Parathyroid adenoma (tissue), 2 donors: ENCODE results near the gene ALK.

Experiments
- H2AFZ ChIP-seq: fragments of 300-600 bp; sonication (generic); one replicate; pipeline ENCODE4 v1.7.0; 2017; ENCODE audit warnings: antibody characterized with exemption, mild to moderate bottlenecking
- H3K27ac ChIP-seq: fragments of 300-600 bp; sonication (generic); one replicate; pipeline ENCODE4 v1.7.0; 2017
- H3K27me3 ChIP-seq: fragments of 300-600 bp; sonication (generic); one replicate; pipeline ENCODE4 v1.7.0; 2017; ENCODE audit warnings: low read length; ENCODE audit not compliant: control insufficient read depth, insufficient read depth
- H3K36me3 ChIP-seq: fragments of 300-600 bp; sonication (generic); one replicate; pipeline ENCODE4 v1.7.0; 2017; ENCODE audit warnings: low read length; ENCODE audit not compliant: control insufficient read depth, insufficient read depth
- H3K4me1 ChIP-seq: fragments of 300-600 bp; sonication (generic); one replicate; pipeline ENCODE4 v1.7.0; 2017; ENCODE audit warnings: control low read depth
- H3K4me2 ChIP-seq: fragments of 300-600 bp; sonication (generic); one replicate; pipeline ENCODE4 v1.7.0; 2017; ENCODE audit warnings: low read length
- H3K4me3 ChIP-seq: fragments of 300-600 bp; sonication (generic); one replicate; pipeline ENCODE4 v1.7.0; 2017; ENCODE audit warnings: low read depth, low read length
- H3K79me2 ChIP-seq: fragments of 300-600 bp; sonication (generic); one replicate; pipeline ENCODE4 v1.7.0; 2017; ENCODE audit warnings: control low read depth
- H3K9ac ChIP-seq: fragments of 300-600 bp; sonication (generic); one replicate; pipeline ENCODE4 v1.7.0; 2017; ENCODE audit warnings: mild to moderate bottlenecking
- H3K9me3 ChIP-seq: fragments of 300-600 bp; sonication (generic); one replicate; pipeline ENCODE4 v1.7.0; 2017; ENCODE audit warnings: low read length; ENCODE audit not compliant: control insufficient read depth
- TF ChIP-seq, protein P1 (sequence below): fragments of 300-600 bp; sonication (generic); IDR thresholded peaks from one replicate; pipeline ENCODE4 v1.7.0; 2017; ENCODE audit warnings: antibody characterized with exemption, mild to moderate bottlenecking
- donor health status: primary hyperparathyroidism.

The ALK gene

DNA sequence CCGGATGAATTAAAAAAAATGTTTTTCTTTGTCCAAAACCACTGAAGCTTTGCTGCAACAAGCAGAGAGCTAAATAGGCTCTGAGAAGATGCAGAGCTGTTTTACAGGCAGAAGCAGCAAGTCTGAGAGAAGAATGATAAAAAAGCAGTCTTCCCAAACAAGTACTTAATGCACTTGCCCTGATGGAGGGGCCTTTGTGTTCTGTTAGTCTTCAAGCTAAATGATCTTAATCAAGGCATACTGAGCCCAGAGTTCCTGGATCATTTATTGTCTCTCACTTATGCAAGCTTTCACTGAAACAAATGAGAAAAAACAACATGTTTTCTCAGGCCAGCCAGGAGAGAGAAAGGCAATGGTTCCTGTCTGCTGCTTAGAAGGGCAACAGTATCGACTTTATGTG is 653.7 kb downstream of the ALK start:
- no peak overlapping the region for H3K9ac ChIP-seq
- no peaks in the 10 kb centered on the region for H3K4me1 ChIP-seq
- H3K9me3 ChIP-seq: no peaks in the 10 kb centered on the region
- H3K79me2 ChIP-seq: no peaks in the 10 kb centered on the region
- no peak overlapping the region for H3K4me3 ChIP-seq
- TF ChIP-seq, protein P1, sequence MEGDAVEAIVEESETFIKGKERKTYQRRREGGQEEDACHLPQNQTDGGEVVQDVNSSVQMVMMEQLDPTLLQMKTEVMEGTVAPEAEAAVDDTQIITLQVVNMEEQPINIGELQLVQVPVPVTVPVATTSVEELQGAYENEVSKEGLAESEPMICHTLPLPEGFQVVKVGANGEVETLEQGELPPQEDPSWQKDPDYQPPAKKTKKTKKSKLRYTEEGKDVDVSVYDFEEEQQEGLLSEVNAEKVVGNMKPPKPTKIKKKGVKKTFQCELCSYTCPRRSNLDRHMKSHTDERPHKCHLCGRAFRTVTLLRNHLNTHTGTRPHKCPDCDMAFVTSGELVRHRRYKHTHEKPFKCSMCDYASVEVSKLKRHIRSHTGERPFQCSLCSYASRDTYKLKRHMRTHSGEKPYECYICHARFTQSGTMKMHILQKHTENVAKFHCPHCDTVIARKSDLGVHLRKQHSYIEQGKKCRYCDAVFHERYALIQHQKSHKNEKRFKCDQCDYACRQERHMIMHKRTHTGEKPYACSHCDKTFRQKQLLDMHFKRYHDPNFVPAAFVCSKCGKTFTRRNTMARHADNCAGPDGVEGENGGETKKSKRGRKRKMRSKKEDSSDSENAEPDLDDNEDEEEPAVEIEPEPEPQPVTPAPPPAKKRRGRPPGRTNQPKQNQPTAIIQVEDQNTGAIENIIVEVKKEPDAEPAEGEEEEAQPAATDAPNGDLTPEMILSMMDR: no peak
- H3K36me3 ChIP-seq: no peaks in the 10 kb centered on the region
- H3K27me3 ChIP-seq: no peaks in the 10 kb centered on the region
- H2AFZ ChIP-seq: no peak overlapping the region
- H3K27ac ChIP-seq: no peak overlapping the region
- no peak overlapping the region for H3K4me2 ChIP-seq

DNA sequence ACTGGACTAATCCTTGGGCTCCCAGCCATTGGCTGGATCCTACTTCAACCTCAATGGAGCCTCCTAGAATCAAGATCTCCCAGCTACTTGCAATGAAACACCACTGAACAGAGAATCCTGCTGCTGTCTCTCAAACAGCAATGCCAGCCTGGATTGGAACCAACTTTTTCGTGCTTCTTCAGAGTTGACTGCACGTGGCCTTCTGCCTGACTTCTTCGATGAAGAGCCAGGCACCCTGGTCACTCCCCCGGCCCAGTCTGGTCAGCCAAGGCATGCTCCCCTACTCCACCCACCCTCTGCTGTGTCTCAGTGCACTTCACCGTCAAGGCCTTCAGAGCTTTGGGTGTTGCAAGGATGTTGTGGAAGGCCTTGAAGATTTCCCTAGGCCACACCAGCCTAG is 657.5 kb downstream of the ALK start:
- H3K79me2 ChIP-seq: no peaks in the 10 kb centered on the region
- no peak overlapping the region for H3K4me2 ChIP-seq

DNA sequence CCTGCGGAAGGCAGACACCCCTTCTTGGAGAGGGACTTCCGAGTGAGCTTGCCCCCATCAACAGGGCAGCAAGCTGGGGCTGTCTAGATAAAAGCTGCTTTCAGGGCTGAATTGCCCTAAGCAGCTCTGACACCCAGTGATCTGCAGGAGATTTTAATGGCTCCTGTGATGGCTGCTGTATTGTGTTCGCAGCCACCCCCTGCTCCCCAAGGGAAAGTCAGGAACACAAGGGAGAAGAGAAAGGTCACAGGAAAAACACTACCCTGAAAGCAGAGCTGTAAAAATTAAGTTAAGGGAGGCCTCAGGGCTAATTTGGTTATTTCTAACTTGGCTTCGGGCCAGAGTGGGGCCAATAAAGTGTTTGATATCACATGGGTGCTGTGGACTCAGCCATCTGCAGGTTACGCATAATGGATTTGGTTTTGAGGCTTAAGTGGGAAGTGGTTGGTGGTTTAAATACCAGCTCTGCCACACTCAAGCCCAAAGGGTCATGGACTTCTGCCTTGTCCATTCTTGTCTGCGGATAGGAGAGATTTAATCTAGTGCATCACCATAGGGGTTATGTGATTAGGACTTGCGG is 658.6 kb downstream of the ALK start:
- no peak overlapping the region for H3K4me2 ChIP-seq
- no peak overlapping the region for H3K4me3 ChIP-seq
- TF ChIP-seq, protein P1: no peak
- H3K79me2 ChIP-seq: no peaks in the 10 kb centered on the region
- H3K36me3 ChIP-seq: no peaks in the 10 kb centered on the region
- H2AFZ ChIP-seq: no peak overlapping the region
- no peak overlapping the region for H3K9ac ChIP-seq
- no peak overlapping the region for H3K27ac ChIP-seq
- H3K27me3 ChIP-seq: no peaks in the 10 kb centered on the region
- no peaks in the 10 kb centered on the region for H3K9me3 ChIP-seq
- H3K4me1 ChIP-seq: no peaks in the 10 kb centered on the region

More for the DNA sequence above, 657.5 kb downstream of the ALK start:
- Histone ChIP-seq H3K36me3 (no peaks in the 10 kb centered on the region), H3K4me1 (no peaks in the 10 kb centered on the region), H3K9me3 (no peaks in the 10 kb centered on the region), H3K9ac (no peak overlapping the region), H3K4me3 (no peak overlapping the region), H3K27me3 (no peaks in the 10 kb centered on the region), H2AFZ (no peak overlapping the region), H3K27ac (no peak overlapping the region)
- TF ChIP-seq, protein P1: no peak

DNA sequence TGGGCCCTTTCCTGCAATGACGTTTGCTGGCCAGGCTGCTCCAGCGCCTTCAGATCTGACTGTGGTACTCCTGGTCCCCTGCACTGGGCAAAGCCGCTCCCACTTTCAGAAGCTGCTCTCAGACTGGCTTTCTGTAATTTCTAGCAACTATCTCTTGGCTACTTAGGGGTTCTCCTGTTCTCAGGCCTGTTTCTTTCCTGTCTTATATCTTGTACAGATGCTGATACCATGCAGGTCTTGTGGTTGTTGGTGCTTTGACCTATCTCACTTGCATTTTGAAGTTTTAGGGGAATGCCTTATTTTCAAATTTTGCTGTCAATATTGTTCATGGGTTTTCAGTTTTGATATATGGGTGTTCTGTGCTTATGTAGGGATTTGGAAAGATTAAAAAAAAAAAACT is 660.4 kb downstream of the ALK start:
- H3K79me2 ChIP-seq: no peaks in the 10 kb centered on the region
- no peak overlapping the region for H3K27ac ChIP-seq
- H3K27me3 ChIP-seq: no peaks in the 10 kb centered on the region
- no peak overlapping the region for H3K9ac ChIP-seq
- H3K36me3 ChIP-seq: no peaks in the 10 kb centered on the region
- H3K4me3 ChIP-seq: no peak overlapping the region
- TF ChIP-seq, protein P1: no peak
- no peak overlapping the region for H2AFZ ChIP-seq
- no peaks in the 10 kb centered on the region for H3K4me1 ChIP-seq
- no peaks in the 10 kb centered on the region for H3K9me3 ChIP-seq
- no peak overlapping the region for H3K4me2 ChIP-seq

DNA sequence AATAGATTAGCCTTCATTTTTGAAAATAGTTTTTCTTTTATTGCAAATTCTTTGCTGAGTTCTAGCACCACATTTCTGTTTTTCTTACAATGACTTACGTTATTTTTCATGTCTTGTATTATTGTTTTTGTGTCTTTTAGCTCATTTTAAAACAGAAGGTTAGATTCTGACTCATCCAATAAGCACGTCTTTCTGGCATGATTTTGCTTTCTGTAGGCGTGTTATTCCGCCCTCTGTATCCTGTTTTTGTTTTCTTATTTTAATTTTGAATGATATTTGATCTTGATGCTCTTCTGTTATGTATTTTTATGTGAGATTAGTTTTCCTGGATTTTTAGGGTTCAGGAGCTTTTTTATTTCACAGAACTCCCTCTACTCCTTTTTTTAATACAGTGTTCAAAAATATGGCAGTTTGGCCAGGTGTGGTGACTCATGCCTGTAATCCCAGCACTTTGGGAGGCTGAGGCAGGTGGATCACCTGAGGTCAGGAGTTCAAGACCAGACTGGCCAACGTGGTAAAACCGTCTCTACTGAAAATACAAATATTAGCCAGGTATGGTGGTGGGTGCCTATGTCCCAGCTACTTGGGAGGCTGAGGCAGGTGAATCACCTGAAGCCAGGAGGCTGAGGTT is 661.1 kb downstream of the ALK start:
- H2AFZ ChIP-seq: no peak overlapping the region
- no peak overlapping the region for H3K4me2 ChIP-seq
- no peaks in the 10 kb centered on the region for H3K79me2 ChIP-seq
- H3K36me3 ChIP-seq: no peaks in the 10 kb centered on the region
- H3K9ac ChIP-seq: no peak overlapping the region
- no peaks in the 10 kb centered on the region for H3K4me1 ChIP-seq
- TF ChIP-seq, protein P1: no peak
- no peak overlapping the region for H3K4me3 ChIP-seq
- no peaks in the 10 kb centered on the region for H3K27me3 ChIP-seq
- H3K9me3 ChIP-seq: no peaks in the 10 kb centered on the region
- no peak overlapping the region for H3K27ac ChIP-seq
